Activated CD8-positive, alpha-beta memory T cell treated with anti-CD3 and anti-CD28 coated beads, Interleukin-2, amount 50 U/mL, for 24 hours (primary cell): ENCODE results near the gene DOCK3.

ENCODE experiments used
- DNase-seq: peaks from one replicate; pipeline ENCODE4 v3.0.0-alpha.2; 2020; ENCODE audit errors: extremely low read depth

The DOCK3 gene

GRCh38 chr3:50674349-50675178 is at the start of gene DOCK3:
TSS of gene DOCK3 (plus strand) at chr3:50674927. CDS start at chr3:50675264, 337 bp downstream.
- DNase-seq, result no peak

GRCh38 chr3:50625231-50626182 is 49.2 kb upstream of the DOCK3 start:
- no peak for DNase-seq

GRCh38 chr3:50626401-50626800 is 48.3 kb upstream of the DOCK3 start:
- DNase-seq, result no peak

DNA sequence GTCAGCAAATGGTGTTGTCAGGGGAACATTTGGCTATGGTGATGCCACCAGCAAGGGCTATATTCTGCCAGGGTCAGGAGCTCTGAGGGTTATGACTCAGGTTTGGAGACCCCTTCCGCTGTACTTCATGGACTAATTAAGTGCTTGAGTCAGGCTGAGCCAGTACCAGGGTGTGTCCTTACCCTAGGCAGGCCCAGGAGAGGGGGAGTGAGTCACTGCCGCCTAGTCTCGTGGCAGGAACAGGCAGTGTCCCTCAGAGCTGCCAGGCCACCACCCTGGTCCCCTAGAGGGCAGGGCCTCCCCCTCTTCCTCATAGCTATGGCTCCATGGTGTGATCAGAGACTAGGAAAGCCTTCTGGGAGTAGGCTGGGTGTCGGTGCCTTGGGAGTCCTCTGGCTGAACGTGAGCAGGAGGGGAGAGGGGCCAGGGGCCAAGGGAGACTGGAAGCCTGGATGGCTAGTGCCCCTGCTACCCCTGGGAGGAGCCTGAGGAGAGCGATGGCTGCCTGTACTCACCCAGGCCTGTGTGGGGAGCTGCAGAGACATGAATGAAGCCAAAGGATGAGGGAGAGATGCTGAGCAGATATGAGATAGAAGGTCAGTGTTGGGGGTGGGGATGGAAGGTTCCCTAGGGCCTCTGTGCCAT is 47.2 kb upstream of the DOCK3 start:
- no peak for DNase-seq

- DNase-seq, result no peak
Measured at GRCh38 chr3:50628601-50629000, 46.1 kb upstream of the DOCK3 start.

GRCh38 chr3:50630394-50630793 is 44.3 kb upstream of the DOCK3 start:
- DNase-seq, result no peak

DNA sequence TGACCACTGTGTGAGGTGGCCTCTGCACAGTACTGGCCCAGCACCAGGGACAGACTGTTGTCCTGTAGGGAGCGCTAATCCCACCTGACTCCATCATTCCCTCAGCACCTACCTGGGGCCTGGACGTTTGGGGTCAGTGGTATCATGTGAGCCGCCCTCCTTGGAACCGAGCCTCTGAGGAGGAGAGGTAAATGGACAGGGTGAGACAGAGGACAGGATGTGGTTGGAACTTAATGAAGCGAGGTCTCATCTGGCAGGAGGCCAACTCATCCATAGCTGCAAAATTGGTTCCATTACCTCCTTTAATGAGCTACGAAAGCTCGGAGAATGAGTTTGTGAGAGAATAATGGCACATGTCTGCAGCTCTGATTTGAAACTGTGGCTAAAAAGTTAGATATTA is 43.9 kb upstream of the DOCK3 start:
- DNase-seq, result no peak

- no peak for DNase-seq
Measured at GRCh38 chr3:50632450-50632849, 42.3 kb upstream of the DOCK3 start.

GRCh38 chr3:50633230-50633790 is 41.4 kb upstream of the DOCK3 start:
- no peak for DNase-seq

GRCh38 chr3:50635066-50635465 is 39.7 kb upstream of the DOCK3 start:
- no peak for DNase-seq

GRCh38 chr3:50637011-50637410 is 37.7 kb upstream of the DOCK3 start:
- DNase-seq, result no peak

DNA sequence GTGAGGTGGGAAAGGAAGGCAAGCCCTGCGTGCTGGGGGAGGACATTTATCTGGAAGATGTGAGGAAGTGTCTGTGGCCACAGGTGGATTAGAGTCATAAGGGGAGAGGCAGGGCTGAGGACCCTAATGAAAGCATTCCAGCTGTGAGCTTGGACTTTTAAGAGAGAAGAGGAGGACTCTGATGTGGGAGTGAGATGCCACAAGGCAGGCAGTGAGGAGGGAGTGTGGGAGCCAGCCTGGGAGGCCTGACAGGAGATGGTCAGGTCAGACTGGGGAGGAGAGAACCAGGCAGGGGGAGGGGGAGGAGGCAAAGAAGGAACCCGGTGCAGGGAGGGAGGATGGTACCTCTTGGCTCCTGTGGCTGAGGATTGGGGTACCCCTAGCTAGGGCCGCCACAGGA is 36.8 kb upstream of the DOCK3 start:
- no peak for DNase-seq

- no peak for DNase-seq
Measured at GRCh38 chr3:50639055-50639494, 35.7 kb upstream of the DOCK3 start.

GRCh38 chr3:50642382-50642781 is 32.3 kb upstream of the DOCK3 start:
- DNase-seq, result no peak

GRCh38 chr3:50644561-50644960 is 30.2 kb upstream of the DOCK3 start:
- no peak for DNase-seq

DNA sequence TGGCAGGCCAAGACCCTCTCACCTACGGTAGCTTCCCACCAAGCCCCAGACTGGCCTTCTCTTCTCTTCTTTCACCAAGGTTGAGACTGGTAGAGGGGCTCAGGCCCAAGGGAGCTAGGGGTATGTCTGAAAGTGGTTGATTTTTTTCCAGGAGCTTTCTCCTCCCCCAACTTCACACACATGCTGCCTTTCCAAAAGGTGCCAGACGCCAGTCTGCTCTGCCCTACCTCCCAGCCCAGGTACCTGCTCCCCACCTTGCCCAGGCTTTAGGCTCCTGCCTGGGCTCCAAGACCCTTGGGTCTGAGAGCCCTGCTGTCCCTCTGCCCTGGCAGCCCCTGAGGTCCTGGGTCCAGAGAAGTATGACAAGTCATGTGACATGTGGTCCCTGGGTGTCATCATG is 29.3 kb upstream of the DOCK3 start:
- no peak for DNase-seq

DNA sequence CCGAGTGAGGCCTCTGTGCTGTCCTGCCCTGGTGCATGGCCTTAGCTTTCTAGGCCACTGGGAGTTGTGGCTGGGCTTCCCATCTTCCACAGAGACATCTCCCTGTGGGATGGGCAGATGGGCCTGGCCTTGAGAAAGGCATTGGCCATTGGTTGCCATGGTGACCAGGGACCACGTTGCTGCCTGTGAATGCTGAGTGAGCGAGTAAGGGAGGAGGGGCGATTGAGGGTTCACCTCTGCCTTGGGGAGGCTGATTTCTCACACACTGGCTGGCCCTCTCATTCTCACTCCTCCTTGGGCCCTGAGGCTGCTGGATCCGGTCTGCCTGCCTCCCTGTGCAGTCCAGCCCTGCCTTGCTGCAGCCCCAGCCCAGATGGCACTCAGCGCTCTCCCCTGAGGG is 26.4 kb upstream of the DOCK3 start:
- DNase-seq, result no peak

- no peak for DNase-seq
Measured at GRCh38 chr3:50648944-50649343, 25.8 kb upstream of the DOCK3 start.

DNA sequence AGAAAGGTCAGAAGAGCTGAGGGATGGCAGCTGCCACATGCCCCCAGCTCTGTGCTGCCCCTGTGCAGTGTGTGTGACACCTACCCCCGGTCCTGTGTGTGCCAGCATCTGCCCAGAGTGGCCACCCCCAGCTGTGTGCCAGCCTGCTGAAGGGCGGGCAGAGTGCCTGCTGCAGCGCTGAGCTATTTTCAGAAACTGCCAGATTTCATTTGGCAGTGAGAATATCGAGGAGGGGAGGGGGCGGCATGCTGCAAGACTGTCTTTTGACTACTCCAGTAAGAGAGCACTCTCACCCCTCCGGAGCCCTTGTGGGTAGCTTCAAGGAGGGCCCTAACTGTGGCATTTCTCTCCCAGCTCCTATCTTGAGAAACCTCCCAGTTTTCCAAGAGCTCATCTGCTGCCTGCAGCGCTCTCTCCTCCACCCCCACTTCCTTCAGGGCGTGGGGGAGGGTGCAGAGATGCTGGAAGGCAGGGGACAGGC is 25.2 kb upstream of the DOCK3 start:
- no peak for DNase-seq

DNA sequence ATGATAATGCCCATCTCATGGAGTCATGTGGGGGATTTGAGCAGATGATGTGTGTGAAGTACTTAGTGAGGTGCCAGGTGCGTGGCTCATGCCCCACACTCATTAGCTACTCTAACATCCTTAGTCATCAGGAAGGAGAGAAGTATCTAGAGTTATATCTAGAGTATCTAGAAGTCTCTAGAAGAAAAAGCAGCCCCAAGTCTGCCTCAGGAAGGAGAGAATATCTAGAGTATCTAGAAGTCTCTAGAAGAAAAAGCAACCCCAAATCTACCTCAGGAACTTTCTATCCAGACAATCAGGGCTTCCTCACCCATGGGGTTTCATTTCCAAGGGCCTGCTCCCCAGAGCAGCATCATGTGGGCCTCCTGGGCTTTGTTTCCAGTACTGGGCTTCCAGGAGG is 24.7 kb upstream of the DOCK3 start:
- no peak for DNase-seq

- DNase-seq, result no peak
Measured at GRCh38 chr3:50651445-50651844, 23.3 kb upstream of the DOCK3 start.
